OCI-LY3 (cell line): ENCODE results near the gene NLE1.

Experiments used
- H2AFZ ChIP-seq: fragments of 200-600, 300-600 bp; shearing (Covaris generic); 2 replicates; pipeline ENCODE4 v1.6.0; 2014; ENCODE audit warnings: antibody characterized with exemption, low read depth, low read length
- H3K27ac ChIP-seq: fragments of 200-600, 300-600 bp; sonication (generic); 2 replicates; pipeline ENCODE4 v1.5.1; 2014; ENCODE audit warnings: mild to moderate bottlenecking, low read length, moderate library complexity, mixed read lengths
- H3K27me3 ChIP-seq: fragments of 200-600, 300-600 bp; sonication (generic); 2 replicates; pipeline ENCODE4 v1.6.1; 2014; ENCODE audit warnings: low read depth, low read length, mixed read lengths
- H3K36me3 ChIP-seq: fragments of 200-600, 300-600 bp; sonication (generic); replicated peaks from 2 replicates; pipeline ENCODE3; 2014; ENCODE audit warnings: low read depth, low read length, mixed read lengths
- H3K4me1 ChIP-seq: fragments of 300-600, 200-600 bp; sonication (generic); 2 replicates; pipeline ENCODE4 v1.6.1; 2014; ENCODE audit warnings: low read length, mixed read lengths
- H3K4me2 ChIP-seq: fragments of 200-600, 300-600 bp; sonication (generic); 2 replicates; pipeline ENCODE4 v1.6.1; 2014; ENCODE audit warnings: low read length, mixed read lengths
- H3K4me3 ChIP-seq: fragments of 300-600, 200-600 bp; sonication (generic); 2 replicates; pipeline ENCODE4 v1.5.1; 2014; ENCODE audit warnings: antibody characterized with exemption, mild to moderate bottlenecking, low read length, moderate library complexity
- H3K79me2 ChIP-seq: fragments of 300-600, 200-600 bp; shearing (Covaris generic); 2 replicates; pipeline ENCODE4 v1.6.1; 2014; ENCODE audit warnings: mild to moderate bottlenecking, low read length, mixed read lengths
- H3K9ac ChIP-seq: fragments of 300-600, 200-600 bp; shearing (Covaris generic); 2 replicates; pipeline ENCODE4 v1.6.0; 2014; ENCODE audit warnings: mild to moderate bottlenecking, low read length, moderate library complexity
- H3K9me3 ChIP-seq: fragments of 200-600, 300-600 bp; shearing (Covaris generic); 2 replicates; pipeline ENCODE4 v1.6.1; 2014; ENCODE audit warnings: low read length, mixed read lengths; ENCODE audit not compliant: insufficient read depth
- H4K20me1 ChIP-seq: fragments of 200-600, 300-600 bp; sonication (generic); 2 replicates; pipeline ENCODE4 v1.6.1; 2016; ENCODE audit warnings: low read length, mixed read lengths; ENCODE audit not compliant: insufficient read depth
- EZH2phosphoT487 ChIP-seq: fragments of 200-600 bp; shearing (Covaris generic); IDR thresholded peaks from 2 replicates; pipeline ENCODE4 v1.6.1; 2018; ENCODE audit warnings: antibody characterized with exemption, mixed run types, low read depth
- TF ChIP-seq, protein P1 (sequence below): fragments of 200-600, 300-600 bp; sonication (generic); IDR thresholded peaks from 2 replicates; pipeline ENCODE4 v1.5.1; 2014; ENCODE audit warnings: antibody characterized with exemption, low read length, low read depth

Gene NLE1

DNA sequence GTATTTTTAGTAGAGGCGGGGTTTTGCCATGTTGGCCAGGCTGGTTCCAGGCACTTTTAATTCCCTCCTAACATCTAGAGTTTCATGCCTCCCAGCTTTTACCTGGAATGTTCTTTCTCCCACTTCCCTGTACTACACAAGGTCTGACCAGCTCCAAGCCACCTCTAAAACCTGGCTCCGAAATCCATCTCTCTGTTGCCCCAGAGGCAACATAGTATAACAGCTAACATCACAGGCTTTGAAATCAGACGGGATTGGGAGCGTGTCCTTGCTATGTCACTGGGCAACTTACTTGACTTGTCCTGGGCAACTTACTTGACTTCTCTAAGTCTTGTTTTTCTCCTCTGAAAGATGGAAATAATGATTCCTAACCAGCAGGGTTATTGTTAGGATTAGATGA lies 20.7 kb upstream of the NLE1 start:
- H4K20me1 ChIP-seq = no peaks in the 10 kb centered on the region
- no peak overlapping the region for H3K4me3 ChIP-seq
- TF ChIP-seq, protein P1, sequence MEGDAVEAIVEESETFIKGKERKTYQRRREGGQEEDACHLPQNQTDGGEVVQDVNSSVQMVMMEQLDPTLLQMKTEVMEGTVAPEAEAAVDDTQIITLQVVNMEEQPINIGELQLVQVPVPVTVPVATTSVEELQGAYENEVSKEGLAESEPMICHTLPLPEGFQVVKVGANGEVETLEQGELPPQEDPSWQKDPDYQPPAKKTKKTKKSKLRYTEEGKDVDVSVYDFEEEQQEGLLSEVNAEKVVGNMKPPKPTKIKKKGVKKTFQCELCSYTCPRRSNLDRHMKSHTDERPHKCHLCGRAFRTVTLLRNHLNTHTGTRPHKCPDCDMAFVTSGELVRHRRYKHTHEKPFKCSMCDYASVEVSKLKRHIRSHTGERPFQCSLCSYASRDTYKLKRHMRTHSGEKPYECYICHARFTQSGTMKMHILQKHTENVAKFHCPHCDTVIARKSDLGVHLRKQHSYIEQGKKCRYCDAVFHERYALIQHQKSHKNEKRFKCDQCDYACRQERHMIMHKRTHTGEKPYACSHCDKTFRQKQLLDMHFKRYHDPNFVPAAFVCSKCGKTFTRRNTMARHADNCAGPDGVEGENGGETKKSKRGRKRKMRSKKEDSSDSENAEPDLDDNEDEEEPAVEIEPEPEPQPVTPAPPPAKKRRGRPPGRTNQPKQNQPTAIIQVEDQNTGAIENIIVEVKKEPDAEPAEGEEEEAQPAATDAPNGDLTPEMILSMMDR = no peak
- no peak for TF ChIP-seq EZH2phosphoT487
- H3K4me1 ChIP-seq = no peaks in the 10 kb centered on the region
- H3K79me2 ChIP-seq = no peaks in the 10 kb centered on the region
- peaks cover 16% of the 10 kb centered on the region for H3K27me3 ChIP-seq
- no peak overlapping the region for H2AFZ ChIP-seq
- H3K4me2 ChIP-seq = no peak overlapping the region
- H3K9me3 ChIP-seq = no peaks in the 10 kb centered on the region
- H3K27ac ChIP-seq = no peak overlapping the region
- H3K36me3 ChIP-seq = no peaks in the 10 kb centered on the region
- no peak overlapping the region for H3K9ac ChIP-seq

DNA sequence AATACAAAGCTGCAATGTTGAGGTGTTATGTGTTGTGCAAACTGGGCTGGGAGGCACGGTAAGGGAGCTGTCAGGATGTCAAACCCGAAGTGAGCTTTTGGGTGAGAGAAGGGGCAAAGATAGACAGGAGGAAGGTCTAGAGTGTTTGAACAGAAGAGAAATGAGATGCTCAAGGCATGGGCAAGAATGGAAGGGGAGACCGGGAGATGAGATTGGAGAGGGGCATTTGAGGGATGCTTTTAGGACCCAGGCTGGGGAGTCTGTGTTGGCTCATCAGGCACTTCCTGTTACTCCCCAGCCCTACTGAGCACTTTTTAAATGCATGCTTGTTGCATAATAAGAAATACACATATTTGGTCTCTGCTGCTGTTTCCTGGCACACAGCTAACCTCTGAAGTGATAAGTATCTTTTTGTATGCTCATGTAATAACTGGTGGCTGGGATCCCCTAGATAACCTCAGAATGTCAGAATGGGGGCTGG lies 19.2 kb upstream of the NLE1 start:
- Histone ChIP-seq H2AFZ (no peak overlapping the region), H3K4me3 (no peak overlapping the region), H3K4me1 (no peaks in the 10 kb centered on the region), H3K36me3 (no peaks in the 10 kb centered on the region), H3K79me2 (no peaks in the 10 kb centered on the region), H3K9ac (no peak overlapping the region), H3K27me3 (peaks cover 16% of the 10 kb centered on the region), H3K4me2 (no peak overlapping the region), H3K27ac (no peak overlapping the region), H4K20me1 (no peaks in the 10 kb centered on the region), H3K9me3 (no peaks in the 10 kb centered on the region)
- no peak for TF ChIP-seq EZH2phosphoT487
- TF ChIP-seq, protein P1 = no peak

DNA sequence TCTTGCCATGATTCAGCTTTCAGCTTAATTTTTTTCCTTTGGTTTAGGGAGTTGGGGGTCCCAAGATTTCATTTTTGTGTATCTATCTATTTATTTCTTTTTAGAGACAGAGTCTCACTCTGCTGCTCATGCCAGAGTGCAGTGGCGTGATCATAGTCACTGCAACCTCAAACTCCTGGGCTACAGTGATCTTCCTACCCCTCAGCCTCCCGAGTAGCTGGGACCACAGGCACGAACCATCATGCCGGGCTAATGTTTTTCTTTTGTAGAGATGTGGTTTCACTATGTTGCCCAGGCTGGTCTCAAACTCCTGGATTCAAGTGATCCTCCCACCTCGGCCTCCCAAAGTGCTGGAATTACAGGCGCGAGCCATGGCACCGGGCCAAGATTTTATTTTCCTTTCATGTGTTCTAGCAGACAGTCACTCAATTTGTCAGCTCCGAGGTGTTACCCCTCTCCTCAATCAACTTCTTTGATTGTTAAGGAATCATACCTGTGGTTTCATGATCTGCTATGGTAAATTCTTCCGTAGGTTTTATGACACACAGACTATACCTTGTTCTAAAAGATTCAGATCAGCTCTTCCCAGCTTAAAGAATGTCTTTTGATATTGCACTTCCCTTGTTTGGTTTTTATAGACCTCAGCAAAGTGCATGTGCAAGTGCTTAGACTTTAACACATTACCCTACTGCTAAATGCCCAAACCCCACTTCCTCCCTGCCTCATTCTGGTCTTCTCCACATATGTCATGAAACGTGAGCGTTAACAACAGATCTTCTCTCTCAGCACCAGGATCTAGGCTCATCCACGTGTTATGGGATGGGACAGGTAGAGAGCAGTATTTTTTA lies 18.5 kb upstream of the NLE1 start:
- no peak for TF ChIP-seq EZH2phosphoT487
- TF ChIP-seq, protein P1 = no peak
- no peak overlapping the region for H3K9ac ChIP-seq
- no peaks in the 10 kb centered on the region for H4K20me1 ChIP-seq
- H3K4me1 ChIP-seq = no peaks in the 10 kb centered on the region
- no peak overlapping the region for H3K27ac ChIP-seq
- H3K79me2 ChIP-seq = no peaks in the 10 kb centered on the region
- H3K36me3 ChIP-seq = no peaks in the 10 kb centered on the region
- no peak overlapping the region for H2AFZ ChIP-seq
- peaks cover 16% of the 10 kb centered on the region for H3K27me3 ChIP-seq
- H3K4me3 ChIP-seq = no peak overlapping the region
- no peaks in the 10 kb centered on the region for H3K9me3 ChIP-seq
- no peak overlapping the region for H3K4me2 ChIP-seq

DNA sequence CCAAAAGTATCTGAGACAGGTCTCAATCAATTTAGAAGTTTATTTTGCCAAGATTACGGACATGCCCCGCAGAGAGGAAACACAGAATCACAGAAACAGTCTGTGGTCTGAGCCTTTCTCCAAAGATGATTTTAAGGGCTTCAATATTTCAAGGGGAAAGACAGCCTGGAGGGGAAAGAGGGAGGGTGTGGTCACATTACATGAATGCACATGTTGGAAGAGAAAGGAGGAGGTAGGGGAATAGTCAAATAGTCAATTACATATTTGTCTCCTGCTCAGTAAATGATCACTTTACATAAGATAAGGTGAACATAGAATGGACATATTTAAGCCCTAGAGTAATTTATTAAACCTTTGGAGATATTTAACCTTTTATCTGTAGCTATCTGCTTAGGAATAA lies 17.8 kb upstream of the NLE1 start:
- H3K4me2 ChIP-seq = no peak overlapping the region
- peaks cover 16% of the 10 kb centered on the region for H3K27me3 ChIP-seq
- H3K4me1 ChIP-seq = no peaks in the 10 kb centered on the region
- H2AFZ ChIP-seq = no peak overlapping the region
- H4K20me1 ChIP-seq = no peaks in the 10 kb centered on the region
- H3K9ac ChIP-seq = no peak overlapping the region
- no peaks in the 10 kb centered on the region for H3K79me2 ChIP-seq
- TF ChIP-seq, protein P1 = no peak
- TF ChIP-seq EZH2phosphoT487 = no peak
- no peaks in the 10 kb centered on the region for H3K36me3 ChIP-seq
- no peaks in the 10 kb centered on the region for H3K9me3 ChIP-seq
- no peak overlapping the region for H3K4me3 ChIP-seq
- no peak overlapping the region for H3K27ac ChIP-seq
